ENCODE results near the gene AP1S3. TPM values are rescaled to one million over a fixed set of nuclear protein-coding genes. Genes with fewer than 3 reads are reported as not detected.

Gene AP1S3
- total RNA-seq, 1 experiment from 2014 or later = 73.3 TPM

DNA sequence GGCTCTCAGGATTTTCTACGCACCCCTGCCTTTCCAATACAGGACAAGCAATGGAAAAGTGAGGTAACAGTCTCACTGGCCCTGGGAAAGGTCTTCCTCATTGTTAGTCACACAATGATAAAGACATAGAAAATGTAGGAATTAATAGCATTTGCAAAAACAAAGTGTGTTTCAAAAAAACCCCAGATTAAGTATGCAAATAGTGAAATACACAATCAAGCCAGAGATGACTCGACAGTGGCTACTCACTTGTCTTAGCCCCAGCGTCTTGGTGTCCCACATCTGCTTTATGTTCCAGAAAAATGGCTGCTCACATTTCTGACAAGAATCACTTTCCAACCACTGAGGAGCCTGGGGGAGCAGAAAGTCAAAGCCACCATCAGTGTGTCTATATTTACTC lies 47.0 kb upstream of the AP1S3 start:
- TF ChIP-seq, protein P1, sequence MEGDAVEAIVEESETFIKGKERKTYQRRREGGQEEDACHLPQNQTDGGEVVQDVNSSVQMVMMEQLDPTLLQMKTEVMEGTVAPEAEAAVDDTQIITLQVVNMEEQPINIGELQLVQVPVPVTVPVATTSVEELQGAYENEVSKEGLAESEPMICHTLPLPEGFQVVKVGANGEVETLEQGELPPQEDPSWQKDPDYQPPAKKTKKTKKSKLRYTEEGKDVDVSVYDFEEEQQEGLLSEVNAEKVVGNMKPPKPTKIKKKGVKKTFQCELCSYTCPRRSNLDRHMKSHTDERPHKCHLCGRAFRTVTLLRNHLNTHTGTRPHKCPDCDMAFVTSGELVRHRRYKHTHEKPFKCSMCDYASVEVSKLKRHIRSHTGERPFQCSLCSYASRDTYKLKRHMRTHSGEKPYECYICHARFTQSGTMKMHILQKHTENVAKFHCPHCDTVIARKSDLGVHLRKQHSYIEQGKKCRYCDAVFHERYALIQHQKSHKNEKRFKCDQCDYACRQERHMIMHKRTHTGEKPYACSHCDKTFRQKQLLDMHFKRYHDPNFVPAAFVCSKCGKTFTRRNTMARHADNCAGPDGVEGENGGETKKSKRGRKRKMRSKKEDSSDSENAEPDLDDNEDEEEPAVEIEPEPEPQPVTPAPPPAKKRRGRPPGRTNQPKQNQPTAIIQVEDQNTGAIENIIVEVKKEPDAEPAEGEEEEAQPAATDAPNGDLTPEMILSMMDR (conservative IDR thresholded peaks at IDR 0.05) = no peak
- TF ChIP-seq EZH2 (IDR thresholded peaks at IDR 0.05; ENCODE audit: low read depth) = no peak
- DNase-seq = no peak
- intact Hi-C loops (cut with micrococcal nuclease; ENCODE audit: unreplicated experiment) = no loop called here
- Histone ChIP-seq H3K4me2 (no peak overlapping the region), H3K9me3 (ENCODE audit: insufficient read depth, low read depth) (no peaks in the 10 kb centered on the region), H4K20me1 (ENCODE audit: insufficient read depth) (no peaks in the 10 kb centered on the region), H3K27me3 (ENCODE audit: insufficient read depth, low read depth) (no peaks in the 10 kb centered on the region), H3F3A (ENCODE audit: insufficient read depth, low read depth) (no peaks in the 10 kb centered on the region), H3K4me3 (no peak overlapping the region), H3K36me3 (ENCODE audit: low read depth) (0 out of 2 replicates have a peak, but pooled peaks cover 4% of the 10 kb centered on the region), H3K27ac (no peak overlapping the region), H3K9me2 (ENCODE audit: insufficient read depth) (no peaks in the 10 kb centered on the region), H3K4me1 (replicated peaks; ENCODE audit: insufficient read depth) (no peaks in the 10 kb centered on the region), H3K79me2 (ENCODE audit: low read depth) (no peaks in the 10 kb centered on the region), H2AFZ (no peak overlapping the region)
- no TSS peak for BruUV-seq (replicated peaks)
- POLR2A ChIA-PET (ENCODE audit: unreplicated experiment) = no interaction called here
- CTCF ChIA-PET = no interaction called here

DNA sequence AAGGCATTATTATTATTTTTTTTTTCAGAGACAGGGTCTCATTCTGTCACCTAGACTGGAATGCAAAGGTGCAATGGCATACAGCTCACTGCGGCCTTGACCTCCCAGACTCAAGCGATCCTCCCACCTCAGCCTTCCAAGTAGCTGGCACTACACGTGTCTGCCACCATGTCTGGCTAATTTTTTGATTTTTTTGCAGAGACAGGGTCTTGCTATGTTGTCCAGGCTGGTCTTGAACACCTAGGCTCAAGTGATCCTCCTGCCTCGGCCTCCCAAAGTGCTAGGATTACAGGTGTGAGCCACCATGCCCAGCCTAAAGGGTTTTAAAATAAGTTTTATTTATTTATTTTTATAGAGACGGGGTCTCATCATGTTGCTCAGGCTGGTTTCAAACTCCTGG lies 45.3 kb upstream of the AP1S3 start:
- no peaks in the 10 kb centered on the region for H3K79me2 ChIP-seq (ENCODE audit: low read depth)
- DNase-seq = no peak
- POLR2A ChIA-PET (ENCODE audit: unreplicated experiment) = interaction anchor here (0.6 kb wide), 1 partner anchor 122 kb away, joined by 5 read pairs; no protein-coding TSS in a partner anchor
- no peak overlapping the region for H3K27ac ChIP-seq
- H2AFZ ChIP-seq = no peak overlapping the region
- TF ChIP-seq EZH2 (IDR thresholded peaks at IDR 0.05; ENCODE audit: low read depth) = no peak
- TF ChIP-seq, protein P1 (conservative IDR thresholded peaks at IDR 0.05) = no peak
- peaks cover 9% of the 10 kb centered on the region; the same call in 1 of the 2 replicates for H3K36me3 ChIP-seq (ENCODE audit: low read depth)
- no peak overlapping the region for H3K4me3 ChIP-seq
- CTCF ChIA-PET = no interaction called here
- H3K9me3 ChIP-seq (ENCODE audit: insufficient read depth, low read depth) = no peaks in the 10 kb centered on the region
- H3K27me3 ChIP-seq (ENCODE audit: insufficient read depth, low read depth) = no peaks in the 10 kb centered on the region
- no peaks in the 10 kb centered on the region for H4K20me1 ChIP-seq (ENCODE audit: insufficient read depth)
- peaks cover 15% of the 10 kb centered on the region for H3K4me1 ChIP-seq (replicated peaks; ENCODE audit: insufficient read depth)
- intact Hi-C loops (cut with micrococcal nuclease; ENCODE audit: unreplicated experiment) = no loop called here
- H3F3A ChIP-seq (ENCODE audit: insufficient read depth, low read depth) = peaks cover 11% of the 10 kb centered on the region; the same call in 1 of the 2 replicates
- no peaks in the 10 kb centered on the region for H3K9me2 ChIP-seq (ENCODE audit: insufficient read depth)
- no TSS peak for BruUV-seq (replicated peaks)
- no peak overlapping the region for H3K4me2 ChIP-seq

- TF ChIP-seq, protein P1 (conservative IDR thresholded peaks at IDR 0.05) = no peak
- no peak for TF ChIP-seq EZH2 (IDR thresholded peaks at IDR 0.05; ENCODE audit: low read depth)
Measured at GRCh38 chr2:223880796-223881195, 43.4 kb upstream of the AP1S3 start.

More at GRCh38 chr2:223880796-223881195, 43.4 kb upstream of the AP1S3 start:
- no TSS peak for BruUV-seq (replicated peaks)
- no peaks in the 10 kb centered on the region for H3K9me2 ChIP-seq (ENCODE audit: insufficient read depth)
- no peaks in the 10 kb centered on the region for H4K20me1 ChIP-seq (ENCODE audit: insufficient read depth)
- intact Hi-C loops (cut with micrococcal nuclease; ENCODE audit: unreplicated experiment) = no loop called here
- no peak overlapping the region for H2AFZ ChIP-seq
- H3K4me2 ChIP-seq = no peak overlapping the region
- H3F3A ChIP-seq (ENCODE audit: insufficient read depth, low read depth) = peaks cover 15% of the 10 kb centered on the region; the same call in 1 of the 2 replicates
- no peak for DNase-seq
- peaks cover 26% of the 10 kb centered on the region for H3K4me1 ChIP-seq (replicated peaks; ENCODE audit: insufficient read depth)
- H3K4me3 ChIP-seq = no peak overlapping the region
- POLR2A ChIA-PET (ENCODE audit: unreplicated experiment) = no interaction called here
- peaks cover 9% of the 10 kb centered on the region; the same call in 1 of the 2 replicates for H3K36me3 ChIP-seq (ENCODE audit: low read depth)
- CTCF ChIA-PET = no interaction called here
- H3K79me2 ChIP-seq (ENCODE audit: low read depth) = no peaks in the 10 kb centered on the region
- no peak overlapping the region for H3K27ac ChIP-seq
- no peaks in the 10 kb centered on the region for H3K9me3 ChIP-seq (ENCODE audit: insufficient read depth, low read depth)
- no peaks in the 10 kb centered on the region for H3K27me3 ChIP-seq (ENCODE audit: insufficient read depth, low read depth)
